ENCODE data around the gene ARID1B.

Gene ARID1B

DNA sequence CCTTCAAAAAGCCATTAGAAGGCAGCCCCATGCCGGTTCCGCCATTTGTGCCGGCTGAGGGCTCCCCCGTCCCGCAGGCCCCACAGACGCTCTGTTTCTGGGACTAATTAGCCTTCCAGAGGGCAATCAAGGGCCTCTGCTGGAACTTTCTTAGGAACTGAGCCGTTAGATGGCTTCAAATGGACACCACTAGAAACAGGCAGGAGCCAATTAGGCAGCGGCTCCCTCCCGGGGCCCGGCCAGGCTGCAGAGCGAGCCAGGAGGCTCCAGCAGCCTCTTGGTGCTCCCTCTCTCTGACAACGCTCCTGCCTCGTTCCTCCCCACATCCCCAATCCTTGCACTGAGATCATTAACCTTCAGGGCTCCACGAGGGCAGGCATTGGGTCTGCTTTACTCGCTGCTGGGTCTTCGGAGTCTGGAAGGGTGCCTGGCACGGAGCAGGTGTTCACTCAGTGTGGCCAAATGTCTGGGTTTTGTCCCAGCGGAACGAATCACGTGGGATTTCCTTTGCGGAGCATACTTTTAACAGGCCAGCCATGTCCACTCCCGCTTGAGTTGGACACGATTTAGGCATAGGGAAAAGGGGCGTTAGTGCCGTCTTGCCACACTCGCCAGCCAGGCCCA, 447.9 kb downstream of the ARID1B start:
- Histone ChIP-seq H3K27me3 (ENCODE audit: control insufficient read depth, insufficient read depth, low read length) (peaks cover 5% of the 10 kb centered on the region; the same call in 1 of the 2 replicates), H3K4me3 (ENCODE audit: low read depth, low read length) (no peak overlapping the region), H3K9me3 (ENCODE audit: control insufficient read depth, insufficient read depth, low read length) (no peaks in the 10 kb centered on the region), H3K4me1 (ENCODE audit: control insufficient read depth, insufficient read depth, low read length) (peaks cover 10% of the 10 kb centered on the region), H3K27ac (ENCODE audit: low read depth, low read length) (no peak overlapping the region), H3K36me3 (ENCODE audit: control insufficient read depth, insufficient read depth, low read length) (no peaks in the 10 kb centered on the region), H3K9ac (ENCODE audit: low read depth, low read length) (no peak overlapping the region)

GRCh38 chr6:157225575-157225995, 448.4 kb downstream of the ARID1B start:
- Histone ChIP-seq H3K4me1 (ENCODE audit: control insufficient read depth, insufficient read depth, low read length) (peaks cover 10% of the 10 kb centered on the region), H3K9me3 (ENCODE audit: control insufficient read depth, insufficient read depth, low read length) (no peaks in the 10 kb centered on the region), H3K27me3 (ENCODE audit: control insufficient read depth, insufficient read depth, low read length) (peaks cover 5% of the 10 kb centered on the region; the same call in 1 of the 2 replicates), H3K4me3 (ENCODE audit: low read depth, low read length) (no peak overlapping the region), H3K27ac (ENCODE audit: low read depth, low read length) (no peak overlapping the region), H3K9ac (ENCODE audit: low read depth, low read length) (no peak overlapping the region), H3K36me3 (ENCODE audit: control insufficient read depth, insufficient read depth, low read length) (no peaks in the 10 kb centered on the region)

DNA sequence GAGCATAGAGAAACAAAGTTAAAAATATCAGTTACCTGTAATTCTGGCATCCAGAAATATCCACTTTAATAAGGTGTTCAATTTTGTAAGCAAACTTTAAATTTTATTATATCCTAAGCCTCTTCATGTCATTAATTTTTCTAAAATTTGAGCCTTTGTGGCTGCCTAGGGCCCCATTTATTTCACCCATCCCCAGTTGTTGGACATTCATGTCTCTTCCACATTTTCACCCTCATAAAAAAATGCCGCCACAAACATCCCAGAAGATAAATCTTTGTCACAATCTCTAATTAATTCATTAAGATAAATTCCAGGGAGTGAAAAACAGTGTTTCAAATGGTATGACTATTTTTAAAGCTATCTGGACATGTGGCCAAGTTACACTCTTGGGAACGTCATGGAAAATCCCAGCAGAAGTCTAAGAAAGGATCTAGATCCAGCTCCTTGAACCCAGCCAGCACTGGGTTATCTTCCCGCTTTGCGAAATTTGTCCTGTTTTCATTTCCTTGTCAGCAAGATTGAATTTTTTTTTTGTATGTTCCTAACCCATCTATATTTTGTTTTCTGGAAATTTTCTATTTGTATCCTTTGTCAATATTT, 448.9 kb downstream of the ARID1B start:
- H3K9me3 ChIP-seq (ENCODE audit: control insufficient read depth, insufficient read depth, low read length) = no peaks in the 10 kb centered on the region
- H3K4me3 ChIP-seq (ENCODE audit: low read depth, low read length) = no peak overlapping the region
- H3K27ac ChIP-seq (ENCODE audit: low read depth, low read length) = no peak overlapping the region
- peaks cover 10% of the 10 kb centered on the region for H3K4me1 ChIP-seq (ENCODE audit: control insufficient read depth, insufficient read depth, low read length)
- H3K9ac ChIP-seq (ENCODE audit: low read depth, low read length) = no peak overlapping the region
- H3K27me3 ChIP-seq (ENCODE audit: control insufficient read depth, insufficient read depth, low read length) = peaks cover 5% of the 10 kb centered on the region; the same call in 1 of the 2 replicates
- H3K36me3 ChIP-seq (ENCODE audit: control insufficient read depth, insufficient read depth, low read length) = no peaks in the 10 kb centered on the region

DNA sequence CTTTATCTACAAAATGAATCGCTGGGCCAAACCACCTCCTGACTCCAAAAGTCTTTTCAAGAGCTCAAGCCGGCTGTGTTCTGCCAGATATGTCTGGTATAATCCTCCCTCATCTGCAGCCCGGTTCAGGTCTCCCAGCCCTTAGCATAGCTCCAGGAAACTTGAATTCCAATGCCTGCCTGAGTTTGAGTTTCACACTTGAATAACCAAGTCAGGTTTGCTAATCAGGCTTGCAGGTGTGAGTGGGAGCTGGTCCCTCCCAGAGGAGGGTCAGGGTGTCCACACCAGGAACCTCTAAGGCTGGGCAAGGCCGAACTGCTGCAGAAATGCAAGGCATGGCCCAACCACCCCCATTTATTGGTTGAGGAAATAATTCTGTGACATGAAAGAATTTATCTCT, 449.6 kb downstream of the ARID1B start:
- peaks cover 10% of the 10 kb centered on the region for H3K4me1 ChIP-seq (ENCODE audit: control insufficient read depth, insufficient read depth, low read length)
- H3K4me3 ChIP-seq (ENCODE audit: low read depth, low read length) = no peak overlapping the region
- H3K27me3 ChIP-seq (ENCODE audit: control insufficient read depth, insufficient read depth, low read length) = peaks cover under 1% of the 10 kb centered on the region; the same call in 1 of the 2 replicates
- no peaks in the 10 kb centered on the region for H3K9me3 ChIP-seq (ENCODE audit: control insufficient read depth, insufficient read depth, low read length)
- no peak overlapping the region for H3K9ac ChIP-seq (ENCODE audit: low read depth, low read length)
- H3K27ac ChIP-seq (ENCODE audit: low read depth, low read length) = no peak overlapping the region
- no peaks in the 10 kb centered on the region for H3K36me3 ChIP-seq (ENCODE audit: control insufficient read depth, insufficient read depth, low read length)

DNA sequence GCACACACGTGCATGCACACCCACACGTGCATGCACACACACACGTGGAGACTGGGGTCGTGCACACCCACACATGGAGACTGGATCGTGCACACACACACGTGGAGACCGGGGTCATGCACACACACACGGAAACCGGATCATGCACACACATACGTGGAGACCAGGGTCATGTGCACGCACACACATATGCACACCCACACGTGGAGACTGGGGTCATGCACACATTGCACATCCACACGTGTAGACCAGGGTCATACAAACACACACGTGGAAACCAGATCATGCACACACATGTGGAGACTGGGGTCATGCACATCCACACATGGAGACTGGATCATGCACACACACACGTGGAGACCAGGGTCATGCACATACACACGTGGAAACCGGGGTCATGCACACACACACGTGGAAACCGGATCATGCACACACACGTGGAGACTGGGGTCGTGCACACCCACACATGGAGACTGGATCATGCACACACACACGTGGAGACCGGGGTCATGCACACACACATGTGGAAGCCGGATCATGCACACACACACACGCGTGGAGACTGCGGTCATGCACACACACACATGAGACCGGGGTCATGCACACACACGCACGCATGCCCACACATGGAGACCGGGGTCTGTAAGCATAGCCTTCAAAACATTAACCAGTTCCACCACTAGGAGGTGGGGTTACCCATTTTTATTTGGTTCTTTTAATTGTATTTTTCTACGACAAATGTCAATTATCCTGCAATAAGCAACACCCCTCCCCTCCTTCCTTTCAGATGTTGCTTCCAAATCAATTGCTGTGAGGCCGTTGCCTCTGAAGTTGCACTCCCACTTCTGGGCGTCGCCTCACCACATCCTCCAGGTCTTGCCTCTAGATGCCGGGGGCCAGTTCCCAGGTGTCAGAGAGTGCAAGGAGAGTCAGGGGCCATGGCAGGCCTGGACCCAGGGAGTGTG, 450.3 kb downstream of the ARID1B start:
- Histone ChIP-seq H3K9me3 (ENCODE audit: control insufficient read depth, insufficient read depth, low read length) (no peaks in the 10 kb centered on the region), H3K4me1 (ENCODE audit: control insufficient read depth, insufficient read depth, low read length) (peaks cover 10% of the 10 kb centered on the region), H3K36me3 (ENCODE audit: control insufficient read depth, insufficient read depth, low read length) (no peaks in the 10 kb centered on the region), H3K27ac (ENCODE audit: low read depth, low read length) (no peak overlapping the region), H3K9ac (ENCODE audit: low read depth, low read length) (no peak overlapping the region), H3K4me3 (ENCODE audit: low read depth, low read length) (no peak overlapping the region), H3K27me3 (ENCODE audit: control insufficient read depth, insufficient read depth, low read length) (no peaks in the 10 kb centered on the region; the same call in 1 of the 2 replicates)

GRCh38 chr6:157228426-157229131, 451.4 kb downstream of the ARID1B start:
- Histone ChIP-seq H3K36me3 (ENCODE audit: control insufficient read depth, insufficient read depth, low read length) (no peaks in the 10 kb centered on the region), H3K9me3 (ENCODE audit: control insufficient read depth, insufficient read depth, low read length) (no peaks in the 10 kb centered on the region), H3K27me3 (ENCODE audit: control insufficient read depth, insufficient read depth, low read length) (peaks cover 6% of the 10 kb centered on the region; the same call in 1 of the 2 replicates), H3K27ac (ENCODE audit: low read depth, low read length) (no peak overlapping the region), H3K4me3 (ENCODE audit: low read depth, low read length) (no peak overlapping the region), H3K4me1 (ENCODE audit: control insufficient read depth, insufficient read depth, low read length) (peaks cover 10% of the 10 kb centered on the region), H3K9ac (ENCODE audit: low read depth, low read length) (no peak overlapping the region)

GRCh38 chr6:157229132-157229618, 452.0 kb downstream of the ARID1B start:
- Histone ChIP-seq H3K4me1 (ENCODE audit: control insufficient read depth, insufficient read depth, low read length) (peaks cover 10% of the 10 kb centered on the region), H3K9me3 (ENCODE audit: control insufficient read depth, insufficient read depth, low read length) (no peaks in the 10 kb centered on the region), H3K27ac (ENCODE audit: low read depth, low read length) (no peak overlapping the region), H3K27me3 (ENCODE audit: control insufficient read depth, insufficient read depth, low read length) (peaks cover 12% of the 10 kb centered on the region; the same call in 1 of the 2 replicates), H3K9ac (ENCODE audit: low read depth, low read length) (no peak overlapping the region), H3K36me3 (ENCODE audit: control insufficient read depth, insufficient read depth, low read length) (no peaks in the 10 kb centered on the region), H3K4me3 (ENCODE audit: low read depth, low read length) (no peak overlapping the region)

DNA sequence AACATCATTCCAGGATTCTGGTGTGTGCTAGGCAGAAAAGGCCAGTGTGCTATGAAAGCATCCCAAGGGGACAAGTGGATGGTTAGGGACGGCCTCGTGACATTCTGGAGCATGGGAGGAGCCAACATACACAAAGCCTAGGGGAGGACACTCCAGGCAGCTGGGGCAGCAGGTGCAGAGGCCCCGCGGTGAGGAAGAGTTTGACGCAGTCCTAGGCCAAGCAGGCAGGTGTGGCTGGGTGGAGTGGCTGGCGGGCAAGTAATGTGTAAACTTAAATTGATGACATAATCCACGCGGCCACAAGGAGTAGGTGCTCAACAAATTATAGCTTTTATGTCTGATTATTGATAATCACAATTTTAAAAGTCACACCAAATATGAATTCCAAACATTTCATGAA, 452.5 kb downstream of the ARID1B start:
- Histone ChIP-seq H3K4me3 (ENCODE audit: low read depth, low read length) (no peak overlapping the region), H3K27ac (ENCODE audit: low read depth, low read length) (no peak overlapping the region)

GRCh38 chr6:157230910-157231309, 453.7 kb downstream of the ARID1B start:
- Histone ChIP-seq H3K27ac (ENCODE audit: low read depth, low read length) (no peak overlapping the region), H3K27me3 (ENCODE audit: control insufficient read depth, insufficient read depth, low read length) (peaks cover 27% of the 10 kb centered on the region), H3K9ac (ENCODE audit: low read depth, low read length) (no peak overlapping the region)

More for the DNA sequence above, 452.5 kb downstream of the ARID1B start:
- Histone ChIP-seq H3K9ac (ENCODE audit: low read depth, low read length) (no peak overlapping the region), H3K36me3 (ENCODE audit: control insufficient read depth, insufficient read depth, low read length) (no peaks in the 10 kb centered on the region), H3K4me1 (ENCODE audit: control insufficient read depth, insufficient read depth, low read length) (peaks cover 10% of the 10 kb centered on the region), H3K9me3 (ENCODE audit: control insufficient read depth, insufficient read depth, low read length) (no peaks in the 10 kb centered on the region), H3K27me3 (ENCODE audit: control insufficient read depth, insufficient read depth, low read length) (peaks cover 15% of the 10 kb centered on the region)

DNA sequence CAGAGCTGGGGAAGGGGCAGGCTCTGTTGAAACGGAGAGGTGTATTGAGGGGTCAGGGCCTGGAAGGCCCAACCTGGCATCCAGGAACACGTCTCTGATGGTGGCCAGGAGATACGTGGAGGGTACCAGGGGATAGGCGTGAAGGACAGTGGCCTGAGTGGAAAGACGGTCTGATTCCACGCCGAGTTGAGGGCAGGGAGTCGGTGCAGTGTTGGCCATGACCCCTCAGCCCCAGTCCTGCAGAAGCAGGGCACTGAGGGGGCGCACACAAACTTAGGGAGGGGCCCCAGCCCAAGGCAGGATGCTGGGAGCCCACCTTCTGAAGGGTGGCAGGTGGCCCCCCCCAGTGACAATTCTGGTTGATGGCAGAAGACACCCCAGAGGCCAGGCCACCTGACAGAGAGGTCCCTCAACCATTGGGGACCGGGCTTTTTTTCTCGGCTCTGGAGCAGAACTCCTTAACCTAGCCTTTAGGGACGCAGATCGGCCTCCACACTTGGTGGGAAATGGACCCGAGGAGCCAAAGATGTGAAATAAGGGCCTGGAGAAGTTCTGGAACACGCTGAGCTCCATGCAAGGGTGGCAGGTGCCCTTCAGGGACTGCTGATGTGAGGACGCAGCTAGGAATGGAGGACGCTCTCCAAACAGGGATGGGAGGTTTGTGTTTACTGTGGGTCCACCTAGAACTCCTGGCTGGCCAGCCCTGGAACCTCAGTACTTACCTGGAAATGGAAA, 455.1 kb downstream of the ARID1B start:
- Histone ChIP-seq H3K4me1 (ENCODE audit: control insufficient read depth, insufficient read depth, low read length) (peaks cover 10% of the 10 kb centered on the region), H3K9ac (ENCODE audit: low read depth, low read length) (no peak overlapping the region), H3K27me3 (ENCODE audit: control insufficient read depth, insufficient read depth, low read length) (peaks cover 42% of the 10 kb centered on the region), H3K27ac (ENCODE audit: low read depth, low read length) (no peak overlapping the region), H3K36me3 (ENCODE audit: control insufficient read depth, insufficient read depth, low read length) (no peaks in the 10 kb centered on the region), H3K9me3 (ENCODE audit: control insufficient read depth, insufficient read depth, low read length) (no peaks in the 10 kb centered on the region), H3K4me3 (ENCODE audit: low read depth, low read length) (no peak overlapping the region)

More at GRCh38 chr6:157230910-157231309, 453.7 kb downstream of the ARID1B start:
- Histone ChIP-seq H3K9me3 (ENCODE audit: control insufficient read depth, insufficient read depth, low read length) (no peaks in the 10 kb centered on the region), H3K4me3 (ENCODE audit: low read depth, low read length) (no peak overlapping the region), H3K4me1 (ENCODE audit: control insufficient read depth, insufficient read depth, low read length) (peaks cover 10% of the 10 kb centered on the region), H3K36me3 (ENCODE audit: control insufficient read depth, insufficient read depth, low read length) (no peaks in the 10 kb centered on the region)
